Peyer's patch (tissue), 4 donors: ENCODE results near the gene GPBP1.

Experiments used
- CTCF ChIP-seq, 6 experiments: fragments of 450-650 bp in 4 of 6; fragments of 200-600 bp in 2 of 6; sonication (generic) in 1 of 6; IDR thresholded peaks; one replicate each; pipeline ENCODE4 v1.5.1; 2017 to 2019; ENCODE audit warnings: antibody characterized with exemption in 6 of 6, mild to moderate bottlenecking in 3 of 6, moderate library complexity in 1 of 6
- POLR2A ChIP-seq, 2 donors: fragments of 450-650 bp; IDR thresholded peaks; one replicate each; pipeline ENCODE4 v1.5.1; 2017; ENCODE audit warnings: antibody characterized with exemption in 2 of 2, mild to moderate bottlenecking in 2 of 2, moderate library complexity in 2 of 2

- no peak for TF ChIP-seq CTCF (IDR thresholded peaks at IDR 0.05)
- no peak for TF ChIP-seq POLR2A (IDR thresholded peaks at IDR 0.05)
These were observed 57.7 kb downstream of the GPBP1 start for GRCh38 chr5:57231607-57232006.
